GM12878 (cell line): Measurements from ENCODE around the gene EYA2.

Experiments
- BACH1 ChIP-seq: fragments of 450-650 bp; IDR thresholded peaks from 2 replicates; pipeline ENCODE4 v1.6.1; 2017; ENCODE audit warnings: mild to moderate bottlenecking, borderline replicate concordance
- EGR1 ChIP-seq, 2 experiments: IDR thresholded peaks; 1 replicate in 1 of 2; 2 replicates in 1 of 2; pipeline ENCODE4 v1.6.1; 2011 to 2012; ENCODE audit warnings: low read depth in 2 of 2, low read length in 2 of 2, borderline replicate concordance in 1 of 2, mild to moderate bottlenecking in 1 of 2, moderate library complexity in 1 of 2
- EP300 ChIP-seq, 2 experiments: fragments of 150-350 bp in 1 of 2; IDR thresholded peaks; 2 replicates each; pipeline ENCODE4 v1.6.1; 2011 to 2012; ENCODE audit warnings: low read depth in 2 of 2, low read length in 2 of 2, borderline replicate concordance in 1 of 2, improper control_type of control experiment in 1 of 2, inconsistent platforms in 1 of 2; ENCODE audit not compliant: control insufficient read depth in 1 of 2
- ESRRA ChIP-seq: IDR thresholded peaks from 2 replicates; pipeline ENCODE4 v1.6.1; 2012; ENCODE audit warnings: mild to moderate bottlenecking, low read length, improper control_type of control experiment
- JUND ChIP-seq: IDR thresholded peaks from 2 replicates; pipeline ENCODE4 v1.6.1; 2012; ENCODE audit warnings: low read depth, mild to moderate bottlenecking, low read length, improper control_type of control experiment, moderate library complexity
- MEF2B ChIP-seq: fragments of 450-650 bp; IDR thresholded peaks from 2 replicates; pipeline ENCODE4 v1.6.1; 2018; ENCODE audit warnings: mild to moderate bottlenecking, moderate library complexity; ENCODE audit not compliant: partially characterized antibody, poor library complexity, severe bottlenecking
- POLR2AphosphoS5 ChIP-seq: IDR thresholded peaks from 2 replicates; pipeline ENCODE4 v1.6.1; 2011; ENCODE audit warnings: mild to moderate bottlenecking, low read length, inconsistent platforms
- SIX5 ChIP-seq: IDR thresholded peaks from 2 replicates; pipeline ENCODE4 v1.6.1; 2011; ENCODE audit warnings: mild to moderate bottlenecking, low read depth, low read length, moderate library complexity; ENCODE audit not compliant: severe bottlenecking
- ZNF217 ChIP-seq: fragments of 450-650 bp; IDR thresholded peaks from 2 replicates; pipeline ENCODE4 v1.6.1; 2017; ENCODE audit warnings: antibody characterized with exemption, mild to moderate bottlenecking
- ZNF274 ChIP-seq: IDR thresholded peaks from one replicate; pipeline ENCODE4 v1.8.0; 2011; ENCODE audit not compliant: insufficient read length, insufficient read depth
- TF ChIP-seq, protein P1 (sequence below), 3 experiments: IDR thresholded peaks in 2 of 3; conservative IDR thresholded peaks in 1 of 3; 2 replicates each; pipeline ENCODE4 v1.5.1; 2011; ENCODE audit warnings: low read depth in 3 of 3, low read length in 3 of 3, mild to moderate bottlenecking in 3 of 3, control low read depth in 2 of 3, moderate library complexity in 2 of 3, inconsistent platforms in 1 of 3, mixed read lengths in 1 of 3; ENCODE audit not compliant: control insufficient read depth in 2 of 3, insufficient read depth in 1 of 3; ENCODE audit errors: extremely low read depth in 1 of 3
- TF ChIP-seq, protein P2 (sequence below): fragments of 450-650 bp; IDR thresholded peaks from 2 replicates; pipeline ENCODE4 v1.6.1; 2017; ENCODE audit warnings: mild to moderate bottlenecking

DNA sequence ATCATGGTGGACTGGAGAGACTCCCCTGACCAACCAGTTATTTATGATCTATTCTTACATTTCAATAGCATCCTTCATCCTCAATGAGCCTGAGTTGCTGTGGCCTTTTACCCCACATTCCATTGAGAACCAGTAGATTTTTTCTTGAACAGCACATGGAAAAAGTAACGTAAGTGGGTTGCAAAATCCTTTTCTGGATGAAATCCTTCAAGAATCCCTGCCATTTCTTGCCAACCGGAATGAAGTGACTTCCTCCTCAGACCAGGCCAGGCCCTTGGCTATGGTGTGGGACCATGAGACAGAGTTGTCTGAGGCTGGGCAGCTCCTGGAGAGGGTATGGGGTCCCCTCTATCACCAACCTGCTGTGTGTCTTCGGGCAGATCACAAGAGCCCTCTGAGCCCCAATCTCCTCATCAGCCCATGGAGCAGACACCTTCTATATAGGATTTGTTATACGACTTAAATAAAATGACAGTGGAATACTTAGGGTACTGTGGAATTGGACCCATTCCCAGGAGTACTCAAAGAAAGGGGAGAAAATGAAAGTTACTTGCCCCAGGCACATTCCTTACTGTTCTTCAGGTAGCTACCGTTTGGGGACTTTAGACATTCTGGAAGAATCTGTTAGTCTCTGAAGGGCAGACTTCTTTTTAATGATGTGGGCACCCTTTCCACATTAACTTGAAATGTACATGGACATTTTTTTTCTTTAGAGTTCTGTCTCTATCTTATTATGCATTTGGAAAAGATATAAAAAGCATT is 10.9 kb downstream of the EYA2 start:
- TF ChIP-seq SIX5 (no peak), EP300 (IDR thresholded peaks at IDR 0.05; ENCODE audit: borderline replicate concordance in 1 of 2, control insufficient read depth in 1 of 2, low read depth in 2 of 2, low read length in 2 of 2) (no peak), BACH1 (no peak), ZNF274 (no peak), EGR1 (IDR thresholded peaks at IDR 0.05; ENCODE audit: borderline replicate concordance in 1 of 2, low read depth in 2 of 2, low read length in 2 of 2) (no peak), POLR2AphosphoS5 (no peak), JUND (no peak), ZNF217 (no peak), MEF2B (no peak), ESRRA (no peak)
- TF ChIP-seq, protein P1, sequence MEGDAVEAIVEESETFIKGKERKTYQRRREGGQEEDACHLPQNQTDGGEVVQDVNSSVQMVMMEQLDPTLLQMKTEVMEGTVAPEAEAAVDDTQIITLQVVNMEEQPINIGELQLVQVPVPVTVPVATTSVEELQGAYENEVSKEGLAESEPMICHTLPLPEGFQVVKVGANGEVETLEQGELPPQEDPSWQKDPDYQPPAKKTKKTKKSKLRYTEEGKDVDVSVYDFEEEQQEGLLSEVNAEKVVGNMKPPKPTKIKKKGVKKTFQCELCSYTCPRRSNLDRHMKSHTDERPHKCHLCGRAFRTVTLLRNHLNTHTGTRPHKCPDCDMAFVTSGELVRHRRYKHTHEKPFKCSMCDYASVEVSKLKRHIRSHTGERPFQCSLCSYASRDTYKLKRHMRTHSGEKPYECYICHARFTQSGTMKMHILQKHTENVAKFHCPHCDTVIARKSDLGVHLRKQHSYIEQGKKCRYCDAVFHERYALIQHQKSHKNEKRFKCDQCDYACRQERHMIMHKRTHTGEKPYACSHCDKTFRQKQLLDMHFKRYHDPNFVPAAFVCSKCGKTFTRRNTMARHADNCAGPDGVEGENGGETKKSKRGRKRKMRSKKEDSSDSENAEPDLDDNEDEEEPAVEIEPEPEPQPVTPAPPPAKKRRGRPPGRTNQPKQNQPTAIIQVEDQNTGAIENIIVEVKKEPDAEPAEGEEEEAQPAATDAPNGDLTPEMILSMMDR (IDR thresholded peaks at IDR 0.05 in 2 of 3, conservative IDR thresholded peaks at IDR 0.05 in 1 of 3; ENCODE audit: control insufficient read depth in 2 of 3, extremely low read depth in 1 of 3, insufficient read depth in 1 of 3, low read depth in 3 of 3, low read length in 3 of 3), result no peak
- TF ChIP-seq, protein P2, sequence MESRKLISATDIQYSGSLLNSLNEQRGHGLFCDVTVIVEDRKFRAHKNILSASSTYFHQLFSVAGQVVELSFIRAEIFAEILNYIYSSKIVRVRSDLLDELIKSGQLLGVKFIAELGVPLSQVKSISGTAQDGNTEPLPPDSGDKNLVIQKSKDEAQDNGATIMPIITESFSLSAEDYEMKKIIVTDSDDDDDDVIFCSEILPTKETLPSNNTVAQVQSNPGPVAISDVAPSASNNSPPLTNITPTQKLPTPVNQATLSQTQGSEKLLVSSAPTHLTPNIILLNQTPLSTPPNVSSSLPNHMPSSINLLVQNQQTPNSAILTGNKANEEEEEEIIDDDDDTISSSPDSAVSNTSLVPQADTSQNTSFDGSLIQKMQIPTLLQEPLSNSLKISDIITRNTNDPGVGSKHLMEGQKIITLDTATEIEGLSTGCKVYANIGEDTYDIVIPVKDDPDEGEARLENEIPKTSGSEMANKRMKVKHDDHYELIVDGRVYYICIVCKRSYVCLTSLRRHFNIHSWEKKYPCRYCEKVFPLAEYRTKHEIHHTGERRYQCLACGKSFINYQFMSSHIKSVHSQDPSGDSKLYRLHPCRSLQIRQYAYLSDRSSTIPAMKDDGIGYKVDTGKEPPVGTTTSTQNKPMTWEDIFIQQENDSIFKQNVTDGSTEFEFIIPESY, result no peak
